ENCODE measurements around the gene C1orf198.
"Not testable (repeated sequence)": the region's sequence is repeated elsewhere in the genome, so short reads cannot be mapped to it uniquely, and the experiment has no call there.

The C1orf198 gene

GRCh38 chr1:230858918-230859729 lies 9.2 kb downstream of the C1orf198 start:
- no peak for FAIRE-seq

- no peak for FAIRE-seq
These were observed 10.0 kb downstream of the C1orf198 start for GRCh38 chr1:230858236-230858820.

GRCh38 chr1:230857822-230858221 lies 10.5 kb downstream of the C1orf198 start:
- no peak for FAIRE-seq

GRCh38 chr1:230857077-230857476 lies 11.2 kb downstream of the C1orf198 start:
- no peak for FAIRE-seq

- no peak for FAIRE-seq
These were observed 12.4 kb downstream of the C1orf198 start for GRCh38 chr1:230855886-230856285.

GRCh38 chr1:230854423-230854822 lies 13.9 kb downstream of the C1orf198 start:
- FAIRE-seq, result no peak

GRCh38 chr1:230853731-230854130 lies 14.6 kb downstream of the C1orf198 start:
- FAIRE-seq, result no peak

- no peak for FAIRE-seq
These were observed 15.4 kb downstream of the C1orf198 start for GRCh38 chr1:230852959-230853358.

GRCh38 chr1:230851291-230851691 lies 17.0 kb downstream of the C1orf198 start:
- no peak for FAIRE-seq

- FAIRE-seq, result no peak
These were observed 17.8 kb downstream of the C1orf198 start for GRCh38 chr1:230850547-230850946.

- FAIRE-seq, result no peak
These were observed 18.7 kb downstream of the C1orf198 start for GRCh38 chr1:230849451-230850224.

GRCh38 chr1:230848235-230848634 lies 20.1 kb downstream of the C1orf198 start:
- FAIRE-seq, result no peak

GRCh38 chr1:230845184-230845583 lies 23.1 kb downstream of the C1orf198 start:
- FAIRE-seq, result not testable (repeated sequence)

GRCh38 chr1:230844561-230844960 lies 23.8 kb downstream of the C1orf198 start:
- FAIRE-seq, result no peak

GRCh38 chr1:230843503-230844309 lies 24.6 kb downstream of the C1orf198 start:
- FAIRE-seq, result no peak

GRCh38 chr1:230842801-230843200 lies 25.5 kb downstream of the C1orf198 start:
- FAIRE-seq, result no peak

GRCh38 chr1:230839173-230839572 lies 29.1 kb downstream of the C1orf198 start:
- no peak for FAIRE-seq

- FAIRE-seq, result no peak
These were observed 31.5 kb downstream of the C1orf198 start for GRCh38 chr1:230836793-230837192.

- FAIRE-seq, result no peak
These were observed 32.0 kb downstream of the C1orf198 start for GRCh38 chr1:230836347-230836746.

GRCh38 chr1:230834292-230834691 lies 34.0 kb downstream of the C1orf198 start:
- FAIRE-seq, result no peak

- no peak for FAIRE-seq
These were observed 34.8 kb downstream of the C1orf198 start for GRCh38 chr1:230833511-230833910.

- no peak for FAIRE-seq
These were observed 35.8 kb downstream of the C1orf198 start for GRCh38 chr1:230832476-230832875.

GRCh38 chr1:230831771-230832170 lies 36.5 kb downstream of the C1orf198 start:
- no peak for FAIRE-seq
